Activated gamma-delta T cell treated with Interleukin-2 at 50 U/mL for 16 hours (primary cell): Measurements from ENCODE around the gene GNAL.

Experiments used
- DNase-seq: peaks from one replicate; pipeline ENCODE4 v3.0.0-alpha.2; 2020

GNAL gene

GRCh38 chr18:11729556-11729955, 40.5 kb downstream of the GNAL start:
- DNase-seq, result no peak

GRCh38 chr18:11733031-11733430, 44.0 kb downstream of the GNAL start:
- DNase-seq, result peak; percentile 48

- no peak for DNase-seq
Measured at GRCh38 chr18:11736656-11737055, 47.6 kb downstream of the GNAL start.

GRCh38 chr18:11739893-11740292, 50.8 kb downstream of the GNAL start:
- no peak for DNase-seq

GRCh38 chr18:11740461-11740860, 51.4 kb downstream of the GNAL start:
- no peak for DNase-seq

- DNase-seq, result no peak
Measured at GRCh38 chr18:11741505-11742145, 52.6 kb downstream of the GNAL start.

- DNase-seq, result no peak
Measured at GRCh38 chr18:11745521-11745920, 56.5 kb downstream of the GNAL start.

GRCh38 chr18:11747286-11747685, 58.2 kb downstream of the GNAL start:
- DNase-seq, result no peak

GRCh38 chr18:11747731-11748130, 58.7 kb downstream of the GNAL start:
- DNase-seq, result no peak

GRCh38 chr18:11749305-11749704, 60.2 kb downstream of the GNAL start:
- no peak for DNase-seq

- no peak for DNase-seq
Measured at GRCh38 chr18:11750171-11750570, 61.1 kb downstream of the GNAL start.

GRCh38 chr18:11750581-11751310, 61.7 kb downstream of the GNAL start:
- no peak for DNase-seq

- no peak for DNase-seq
Measured at GRCh38 chr18:11751341-11752115, 62.5 kb downstream of the GNAL start.

- no peak for DNase-seq
Measured at GRCh38 chr18:11752116-11752911, 63.2 kb downstream of the GNAL start.

- no peak for DNase-seq
Measured at GRCh38 chr18:11754979-11755378, 65.9 kb downstream of the GNAL start.

GRCh38 chr18:11757084-11757590, 68.1 kb downstream of the GNAL start:
- DNase-seq, result no peak

GRCh38 chr18:11759456-11759855, 70.4 kb downstream of the GNAL start:
- no peak for DNase-seq

- DNase-seq, result no peak
Measured at GRCh38 chr18:11760498-11761167, 71.6 kb downstream of the GNAL start.

GRCh38 chr18:11761553-11761952, 72.5 kb downstream of the GNAL start:
- DNase-seq, result no peak

- no peak for DNase-seq
Measured at GRCh38 chr18:11762429-11762828, 73.4 kb downstream of the GNAL start.

GRCh38 chr18:11767329-11767728, 78.3 kb downstream of the GNAL start:
- no peak for DNase-seq

- DNase-seq, result no peak
Measured at GRCh38 chr18:11767935-11768334, 78.9 kb downstream of the GNAL start.
